Measurements from ENCODE around the gene KLHL30. TPM values are rescaled to one million over a fixed set of nuclear protein-coding genes. Genes with fewer than 3 reads are reported as not detected.
"Not testable (repeated sequence)": the region's sequence is repeated elsewhere in the genome, so short reads cannot be mapped to it uniquely, and the experiment has no call there.

Gene KLHL30
- total RNA-seq, 2 donors from 2014 or later: 0.07 to 0.13 TPM

DNA sequence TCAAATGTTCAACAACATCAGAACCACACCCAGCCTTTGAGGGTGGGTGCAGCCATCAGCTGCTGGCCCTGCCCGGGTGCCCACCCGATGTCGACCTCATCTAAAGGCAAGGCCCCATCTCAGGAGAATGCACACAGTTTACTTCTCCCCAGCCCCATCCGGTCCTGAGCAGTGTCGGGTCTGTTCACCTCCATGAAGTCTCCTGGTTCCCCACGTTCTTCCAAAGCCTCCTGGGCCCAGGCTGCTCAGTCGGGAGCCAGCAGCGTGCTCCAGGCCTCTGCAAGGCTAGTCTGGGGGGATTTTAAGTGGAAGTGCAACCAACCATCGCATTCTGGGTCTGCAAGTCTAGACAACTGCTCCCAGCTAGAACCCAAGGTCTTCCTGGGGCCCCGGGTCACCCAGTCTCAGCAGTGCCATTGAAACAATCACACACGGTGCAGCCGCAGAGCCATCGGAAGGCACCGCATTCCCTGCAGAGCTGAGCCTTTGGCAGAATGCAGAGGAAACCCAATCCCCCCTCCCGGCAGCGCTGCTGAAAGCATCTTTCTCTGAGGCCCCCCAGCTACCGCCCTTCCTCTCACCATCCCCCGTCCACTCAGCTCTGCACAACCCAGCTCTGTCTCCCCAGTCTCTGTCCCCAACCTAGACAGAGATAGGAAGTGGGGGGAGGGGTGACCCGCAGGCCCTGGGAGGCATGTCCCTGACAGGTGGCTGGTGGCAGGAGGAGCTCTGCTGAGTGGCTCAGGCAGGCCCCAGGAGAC lies 29.9 kb upstream of the KLHL30 start:
- no peaks in the 10 kb centered on the region for H3K27me3 ChIP-seq
- no peak overlapping the region for H3K9ac ChIP-seq (ENCODE audit: low read depth in 2 of 2, low read length in 2 of 2)
- H3K4me1 ChIP-seq: peaks cover 7% of the 10 kb centered on the region
- TF ChIP-seq, protein P1, sequence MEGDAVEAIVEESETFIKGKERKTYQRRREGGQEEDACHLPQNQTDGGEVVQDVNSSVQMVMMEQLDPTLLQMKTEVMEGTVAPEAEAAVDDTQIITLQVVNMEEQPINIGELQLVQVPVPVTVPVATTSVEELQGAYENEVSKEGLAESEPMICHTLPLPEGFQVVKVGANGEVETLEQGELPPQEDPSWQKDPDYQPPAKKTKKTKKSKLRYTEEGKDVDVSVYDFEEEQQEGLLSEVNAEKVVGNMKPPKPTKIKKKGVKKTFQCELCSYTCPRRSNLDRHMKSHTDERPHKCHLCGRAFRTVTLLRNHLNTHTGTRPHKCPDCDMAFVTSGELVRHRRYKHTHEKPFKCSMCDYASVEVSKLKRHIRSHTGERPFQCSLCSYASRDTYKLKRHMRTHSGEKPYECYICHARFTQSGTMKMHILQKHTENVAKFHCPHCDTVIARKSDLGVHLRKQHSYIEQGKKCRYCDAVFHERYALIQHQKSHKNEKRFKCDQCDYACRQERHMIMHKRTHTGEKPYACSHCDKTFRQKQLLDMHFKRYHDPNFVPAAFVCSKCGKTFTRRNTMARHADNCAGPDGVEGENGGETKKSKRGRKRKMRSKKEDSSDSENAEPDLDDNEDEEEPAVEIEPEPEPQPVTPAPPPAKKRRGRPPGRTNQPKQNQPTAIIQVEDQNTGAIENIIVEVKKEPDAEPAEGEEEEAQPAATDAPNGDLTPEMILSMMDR (IDR thresholded peaks at IDR 0.05): no peak
- DNase-seq: no peak
- no peak overlapping the region for H3K4me3 ChIP-seq
- no peaks in the 10 kb centered on the region for H3K9me3 ChIP-seq
- H3K27ac ChIP-seq: no peak overlapping the region
- intact Hi-C loops (cut with DNase I): loop anchor here (5.0 kb wide), 1 partner anchor 251 kb away; the partner anchor contains the start of gene RAMP1
- no peaks in the 10 kb centered on the region for H3K36me3 ChIP-seq

DNA sequence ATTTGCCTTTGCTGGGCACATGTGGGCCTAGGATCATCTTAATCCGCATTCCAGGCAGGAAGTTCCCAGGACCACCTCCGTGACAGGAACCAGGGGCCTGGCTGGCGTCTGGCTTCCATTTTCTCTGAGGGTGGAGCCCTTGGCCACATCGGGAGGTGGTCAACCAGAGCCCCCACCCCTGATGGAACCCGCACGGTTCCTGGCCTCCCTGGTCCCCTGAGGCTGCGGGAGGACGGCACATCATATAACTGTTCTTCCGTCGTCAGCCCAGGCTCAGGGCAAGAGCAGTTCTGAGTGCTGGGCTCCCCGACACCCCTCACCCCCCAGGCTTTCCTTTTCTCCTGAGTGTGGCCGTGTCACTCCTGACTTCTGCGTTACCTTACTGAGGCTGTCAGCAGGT lies 24.9 kb upstream of the KLHL30 start:
- Histone ChIP-seq H3K4me3 (no peak overlapping the region), H3K27ac (no peak overlapping the region), H3K27me3 (no peaks in the 10 kb centered on the region), H3K36me3 (no peaks in the 10 kb centered on the region), H3K9me3 (no peaks in the 10 kb centered on the region), H3K4me1 (no peaks in the 10 kb centered on the region), H3K9ac (ENCODE audit: low read depth in 2 of 2, low read length in 2 of 2) (no peak overlapping the region)
- no peak for DNase-seq
- TF ChIP-seq, protein P1 (IDR thresholded peaks at IDR 0.05): no peak
- intact Hi-C loops (cut with DNase I): no loop called here

DNA sequence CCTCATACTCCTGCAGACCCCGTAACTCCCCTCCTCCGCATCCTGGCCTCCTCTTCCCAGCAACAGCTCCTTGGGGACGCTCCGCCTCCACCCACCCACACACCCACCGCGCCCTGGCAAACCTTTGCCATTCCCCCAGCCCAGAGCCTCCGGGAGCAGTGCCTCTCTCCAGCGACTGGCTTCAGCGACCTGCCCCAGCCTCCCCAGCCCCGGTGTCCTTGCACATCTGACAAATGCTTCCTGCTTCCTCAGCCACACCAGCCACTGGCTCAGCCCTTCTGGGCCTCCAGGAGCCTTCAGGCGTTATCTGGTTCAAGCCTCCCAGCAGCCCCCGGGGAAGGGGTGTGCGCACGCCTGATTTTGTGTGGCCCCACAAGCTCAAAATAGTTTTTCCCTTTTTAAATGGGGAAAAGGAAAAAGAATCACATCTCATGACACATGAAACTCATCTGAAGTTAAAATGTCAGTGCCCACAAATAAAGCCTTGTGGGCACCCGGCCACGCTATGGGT lies 24.1 kb upstream of the KLHL30 start:
- H3K4me3 ChIP-seq: no peak overlapping the region
- no peak overlapping the region for H3K27ac ChIP-seq
- intact Hi-C loops (cut with DNase I): no loop called here
- no peak for DNase-seq
- no peaks in the 10 kb centered on the region for H3K36me3 ChIP-seq
- H3K9me3 ChIP-seq: no peaks in the 10 kb centered on the region
- H3K27me3 ChIP-seq: no peaks in the 10 kb centered on the region
- TF ChIP-seq, protein P1 (IDR thresholded peaks at IDR 0.05): no peak
- no peak overlapping the region for H3K9ac ChIP-seq (ENCODE audit: low read depth in 2 of 2, low read length in 2 of 2)
- no peaks in the 10 kb centered on the region for H3K4me1 ChIP-seq

DNA sequence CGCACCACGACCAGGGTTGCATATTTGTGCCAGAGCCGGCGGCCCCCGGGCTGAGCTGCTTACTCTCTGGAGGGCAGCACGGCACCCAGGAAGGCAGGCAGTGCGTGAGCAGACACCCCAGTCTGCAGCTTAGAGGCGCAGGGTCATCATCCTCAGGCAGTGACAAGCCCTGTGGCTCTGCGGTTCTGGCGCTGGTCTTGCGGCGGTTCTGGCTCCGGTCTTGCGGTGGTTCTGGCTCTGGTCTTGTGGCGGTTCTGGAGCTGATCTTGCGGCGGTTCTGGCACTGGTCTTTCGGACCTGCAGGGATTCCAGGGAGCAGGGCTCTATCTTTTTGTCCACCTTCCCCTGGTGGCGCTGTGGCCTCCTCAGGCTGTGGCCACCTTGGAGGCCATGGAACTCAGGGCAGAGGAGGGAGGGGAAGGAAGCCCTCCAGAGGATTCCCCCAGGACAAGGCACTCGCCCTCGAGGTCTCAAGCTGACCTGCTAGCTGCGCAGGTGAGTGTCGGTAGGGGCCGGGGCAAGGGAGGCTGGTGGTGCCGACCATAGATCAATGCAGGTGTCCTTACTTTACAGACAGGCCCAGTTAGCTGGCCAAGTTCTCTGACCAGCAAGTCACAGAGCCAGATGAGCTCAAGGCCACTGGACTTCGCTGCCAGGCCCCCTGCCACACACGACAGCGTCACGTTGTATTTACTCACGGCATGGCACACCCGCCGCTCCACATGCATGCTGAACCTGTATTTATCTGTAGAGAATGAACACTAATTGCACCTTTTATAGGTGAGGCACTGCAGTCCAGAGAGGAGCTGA lies 23.4 kb upstream of the KLHL30 start:
- no peak for DNase-seq
- intact Hi-C loops (cut with DNase I): no loop called here
- no peaks in the 10 kb centered on the region for H3K36me3 ChIP-seq
- H3K4me3 ChIP-seq: no peak overlapping the region
- peaks cover under 1% of the 10 kb centered on the region for H3K27me3 ChIP-seq
- TF ChIP-seq, protein P1 (IDR thresholded peaks at IDR 0.05): no peak
- no peak overlapping the region for H3K27ac ChIP-seq
- H3K9me3 ChIP-seq: no peaks in the 10 kb centered on the region
- H3K4me1 ChIP-seq: no peaks in the 10 kb centered on the region
- H3K9ac ChIP-seq (ENCODE audit: low read depth in 2 of 2, low read length in 2 of 2): no peak overlapping the region

DNA sequence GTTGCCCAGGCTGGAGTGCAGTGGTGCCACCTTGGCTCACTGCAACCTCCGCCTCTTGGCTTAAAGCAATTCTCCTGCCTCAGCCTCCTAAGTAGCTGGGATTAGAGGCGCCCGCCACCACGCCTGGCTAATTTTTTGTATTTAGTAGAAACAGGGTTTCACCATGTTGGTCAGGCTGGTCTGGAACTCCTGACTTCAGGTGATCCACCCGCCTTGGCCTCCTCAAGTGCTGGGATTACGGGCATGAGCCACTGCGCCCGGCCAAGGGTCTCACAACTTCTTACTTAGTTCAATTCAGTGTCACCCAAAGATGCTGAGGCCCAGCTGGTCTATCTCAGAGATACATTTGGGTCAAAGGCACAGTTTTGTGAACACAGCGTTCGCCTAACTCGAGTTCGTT lies 22.8 kb upstream of the KLHL30 start:
- H3K27ac ChIP-seq; H3K4me3 ChIP-seq; H3K9ac ChIP-seq (ENCODE audit: low read depth in 2 of 2, low read length in 2 of 2); H3K27me3 ChIP-seq; DNase-seq; H3K4me1 ChIP-seq; H3K36me3 ChIP-seq; intact Hi-C loops (cut with DNase I); H3K9me3 ChIP-seq: not testable (repeated sequence)

Measured in colonic mucosa (tissue), 4 donors.